HT1080 (cell line): ENCODE measurements around the gene PSMG3. TPM values are rescaled to one million over a fixed set of nuclear protein-coding genes. Genes with fewer than 3 reads are reported as not detected.

ENCODE experiments used
- DNase-seq: peaks from one replicate; pipeline ENCODE4 v3.0.0-alpha.2; 2015; ENCODE audit warnings: low read depth
- total RNA-seq: library from RNA; depleted of rRNA; stranded (reverse); fragments of >200 nt; shearing (Covaris generic); gene quantifications from 2 replicates; pipeline ENCODE4 v1.2.3, GENCODE V29; 2014

The PSMG3 gene
- total RNA-seq, 1 experiment from 2014 or later = 72.1 TPM

DNA sequence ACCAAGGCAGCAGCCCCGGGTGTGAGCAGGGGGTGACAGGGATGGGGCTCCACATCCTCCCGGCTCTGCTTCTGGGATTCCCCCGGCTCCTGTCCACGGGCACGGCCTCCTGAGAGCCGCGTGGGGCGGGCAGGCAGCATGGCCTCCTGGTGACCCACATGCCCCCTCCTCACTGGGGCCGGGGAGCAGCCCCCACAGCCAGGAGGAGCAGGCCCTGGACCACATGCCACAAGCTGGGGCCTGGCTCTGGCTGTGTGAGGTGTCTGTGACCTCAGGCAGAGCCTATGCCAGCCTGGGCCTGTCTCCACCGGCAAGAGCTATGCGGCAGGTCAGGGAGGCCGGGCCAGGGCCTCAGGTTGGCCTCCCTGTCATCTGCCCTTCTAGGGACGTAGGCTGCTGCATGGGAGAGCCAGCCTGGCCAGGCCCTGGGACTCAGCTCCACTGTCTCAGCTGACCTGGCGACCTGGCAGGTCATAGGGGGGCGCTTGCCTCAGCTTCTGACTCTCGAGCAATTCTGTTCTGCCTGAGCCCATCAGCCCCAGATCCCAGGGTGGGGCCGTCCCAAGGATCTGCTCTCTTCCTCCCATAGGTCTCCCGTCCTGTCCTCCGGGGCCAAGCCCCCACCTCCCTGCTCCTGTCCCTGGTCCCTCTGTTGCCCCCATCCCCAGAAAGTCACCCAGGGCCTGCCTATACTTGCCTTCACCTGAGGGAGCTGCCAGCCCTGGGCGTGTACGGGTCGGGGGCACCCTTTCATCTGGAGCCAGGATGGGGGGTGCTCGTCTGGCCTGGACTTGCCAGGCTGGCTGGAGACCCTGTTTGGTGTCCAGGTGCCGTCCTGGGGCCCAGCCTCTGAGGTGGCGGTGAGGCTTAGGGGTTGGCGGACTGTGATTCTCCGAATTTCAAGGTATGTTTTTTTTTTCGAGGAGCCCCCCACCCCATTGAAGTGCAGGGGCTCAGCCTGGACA is 9.9 kb downstream of the PSMG3 start:
- no peak for DNase-seq

DNA sequence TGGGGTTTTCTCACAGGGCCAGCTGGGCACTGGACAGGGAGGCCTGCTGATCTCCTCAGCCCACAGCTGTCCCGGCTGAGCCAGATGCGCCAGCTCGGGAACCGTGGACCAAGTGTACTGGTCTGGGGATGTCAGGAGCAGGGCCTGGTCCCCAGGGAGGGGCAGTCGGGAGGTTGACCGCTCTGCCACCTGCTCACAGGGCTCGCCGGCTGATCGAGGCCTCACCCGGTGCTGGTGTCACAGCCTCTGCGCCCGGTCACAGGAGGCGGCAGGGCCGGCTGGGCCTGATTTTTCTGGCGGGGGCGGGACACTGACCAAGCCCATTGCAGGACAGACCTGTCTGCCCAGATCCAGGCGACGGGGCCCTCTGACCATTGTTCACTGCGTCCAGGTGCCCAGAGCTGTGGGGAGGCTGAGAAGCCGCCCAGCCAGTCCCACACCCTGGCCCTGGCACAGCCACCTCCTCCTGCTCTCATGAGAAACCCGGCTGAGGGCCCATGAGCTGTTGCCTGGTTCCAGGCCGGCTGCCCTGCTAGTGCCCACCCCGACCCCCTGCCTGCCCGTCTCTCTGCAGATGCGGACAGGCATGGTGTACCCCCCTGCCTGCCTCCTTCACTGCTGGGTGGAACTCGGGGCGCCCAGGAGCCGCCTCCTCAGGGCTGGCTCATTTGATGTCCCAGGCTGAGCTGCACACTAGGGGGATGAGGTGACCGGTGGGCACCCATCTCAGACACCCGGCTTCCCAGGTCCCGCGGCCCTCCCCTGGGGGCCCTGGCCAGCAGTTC is 10.8 kb downstream of the PSMG3 start:
- DNase-seq = no peak

DNA sequence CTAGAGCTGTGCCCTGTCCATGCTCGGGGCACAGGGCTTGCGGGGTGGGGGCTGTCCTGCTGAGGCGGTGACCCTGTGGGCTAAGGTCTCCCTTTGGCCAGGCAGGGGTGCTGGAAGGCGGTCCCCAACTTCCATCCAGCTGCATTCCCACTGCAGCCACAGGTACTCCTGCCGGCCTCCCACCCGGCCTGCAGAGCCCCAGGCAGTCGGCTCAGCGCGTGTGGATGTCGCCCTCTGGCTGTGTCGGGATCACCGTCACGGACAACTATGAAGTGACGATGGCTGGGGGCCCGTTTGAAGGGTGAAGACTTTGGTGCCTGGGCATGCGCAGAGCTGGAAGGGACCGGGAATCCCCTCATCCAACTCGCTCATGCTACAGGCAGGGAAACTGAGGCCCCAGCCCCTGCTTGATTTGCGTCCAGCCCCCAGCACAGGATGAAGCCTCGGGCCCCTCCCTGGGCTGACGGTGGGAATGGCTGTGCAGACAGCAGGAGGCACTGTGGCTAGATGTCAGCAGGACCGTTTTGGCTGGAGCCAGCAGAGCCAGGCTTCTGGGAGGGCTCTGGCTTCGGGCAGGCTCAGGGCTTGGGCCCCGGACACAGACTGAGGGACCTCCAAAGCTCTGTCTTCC is 11.5 kb downstream of the PSMG3 start:
- DNase-seq = no peak

DNA sequence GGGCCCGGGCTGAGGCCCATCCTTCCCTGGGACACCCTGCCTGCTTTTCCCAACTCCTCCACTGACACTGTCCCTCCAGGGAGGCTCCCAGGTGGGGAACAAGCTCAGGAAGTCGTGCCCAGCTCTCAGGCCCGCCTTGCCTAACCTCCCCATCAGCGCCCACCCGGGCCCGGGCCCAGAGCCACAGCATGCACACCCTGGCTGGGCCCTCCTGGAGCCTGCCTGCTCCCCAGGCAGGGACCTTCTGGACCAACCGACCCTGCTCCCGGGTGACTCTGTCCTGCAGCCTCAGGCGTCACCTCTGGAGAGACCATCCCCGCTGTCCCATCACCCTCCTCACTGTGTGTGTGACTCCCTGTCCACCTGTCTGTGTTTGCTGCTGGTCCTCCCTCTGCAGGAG is 12.1 kb downstream of the PSMG3 start:
- no peak for DNase-seq

DNA sequence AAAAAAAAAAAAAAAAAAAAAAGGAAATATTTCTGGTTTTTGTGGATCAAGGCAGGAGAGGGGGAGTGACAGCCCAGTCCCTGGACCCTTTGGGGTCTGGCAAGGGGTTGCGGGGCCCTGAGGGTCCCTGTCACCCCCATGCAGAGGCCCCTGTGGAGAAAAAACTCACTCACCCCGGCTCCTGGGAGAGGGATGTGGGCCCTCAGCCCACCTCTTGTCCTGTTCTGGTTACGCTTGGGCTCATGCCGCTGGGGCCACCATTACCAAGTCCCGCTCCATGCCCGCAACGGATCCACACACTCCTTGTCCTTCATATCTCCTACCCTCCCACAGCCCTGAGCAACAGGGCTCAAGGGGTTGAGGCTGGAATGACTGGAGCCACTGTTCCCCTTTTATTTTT is 12.8 kb downstream of the PSMG3 start:
- DNase-seq = no peak

DNA sequence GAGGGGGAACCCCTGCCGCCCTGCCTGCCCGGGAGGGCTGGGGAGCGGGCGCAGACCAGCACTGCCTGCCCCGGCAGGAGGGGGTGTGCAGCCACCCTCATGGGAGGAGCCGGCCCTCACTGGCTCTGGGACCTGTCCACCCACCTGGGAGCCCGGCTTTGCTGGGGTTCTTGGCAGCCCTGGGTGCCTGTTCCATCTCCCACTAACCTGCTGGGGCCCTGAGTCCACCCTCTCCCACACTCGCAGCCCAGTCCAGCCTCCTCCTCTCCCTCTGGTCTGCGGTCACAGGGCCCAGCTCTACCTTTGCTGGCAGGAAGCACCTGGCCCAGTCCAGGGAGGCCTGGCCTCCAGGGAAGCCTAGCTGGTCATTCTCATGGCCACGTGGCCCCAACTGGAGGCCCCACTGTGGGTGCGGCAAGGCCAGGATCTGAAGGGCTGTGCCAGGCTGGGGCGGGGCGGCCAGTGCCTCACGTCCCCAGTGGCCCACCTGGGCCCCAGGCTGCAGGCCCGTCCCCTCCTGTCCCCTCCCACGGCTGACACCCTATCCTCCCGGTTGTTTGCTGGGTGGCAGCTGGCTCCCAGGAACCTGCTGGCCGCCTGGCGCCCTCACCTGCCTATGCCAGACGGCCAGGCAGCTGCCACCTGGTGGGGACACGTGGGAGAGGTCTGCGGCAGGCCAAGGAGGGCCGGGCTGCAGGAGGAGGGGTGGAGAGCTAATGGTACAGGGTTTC is 13.9 kb downstream of the PSMG3 start, which contains the start of gene TMEM184A:
Gene TMEM184A, minus strand, starts transcription at position 393 of the 731 bp plus-strand sequence. CDS start 721 bp downstream, outside the sequence.
- DNase-seq = no peak

DNA sequence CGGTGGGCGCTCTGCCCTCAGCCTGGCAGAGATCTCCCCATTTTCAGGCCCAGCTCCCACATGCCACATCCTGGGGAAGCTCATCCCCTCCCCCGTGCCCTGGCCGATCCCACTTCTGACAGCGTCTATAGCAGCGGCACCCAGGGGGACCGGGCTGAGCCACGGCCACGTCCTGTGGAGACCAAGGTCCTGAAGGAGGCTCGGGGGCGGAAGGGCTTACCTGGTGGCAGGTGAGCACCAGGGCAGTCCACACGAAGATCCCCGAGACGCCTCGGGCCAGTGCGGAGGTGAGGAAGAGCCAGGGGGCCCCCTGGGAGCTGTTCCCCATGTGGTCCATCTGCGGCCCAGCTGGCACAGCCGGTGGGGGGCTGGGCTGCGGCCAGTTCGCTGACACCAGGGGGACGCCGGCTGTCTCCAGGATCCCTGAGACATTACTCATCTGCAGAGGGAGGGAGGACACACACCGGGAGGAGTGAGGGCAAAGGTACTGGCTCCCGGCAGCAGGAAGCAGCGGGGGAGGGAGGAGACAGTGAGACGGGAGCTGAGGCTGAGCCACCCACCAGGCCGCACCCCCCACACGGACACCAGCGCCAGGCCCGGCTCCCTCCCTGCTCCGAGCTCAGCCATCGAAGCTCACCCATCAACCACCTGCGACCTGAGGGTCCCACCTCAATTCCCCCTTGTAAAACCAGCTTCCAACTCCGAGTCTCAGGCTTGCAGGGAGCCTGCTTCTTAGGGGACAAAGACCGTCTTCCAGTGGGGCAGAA is 14.6 kb downstream of the PSMG3 start:
- DNase-seq = peak; percentile 91

DNA sequence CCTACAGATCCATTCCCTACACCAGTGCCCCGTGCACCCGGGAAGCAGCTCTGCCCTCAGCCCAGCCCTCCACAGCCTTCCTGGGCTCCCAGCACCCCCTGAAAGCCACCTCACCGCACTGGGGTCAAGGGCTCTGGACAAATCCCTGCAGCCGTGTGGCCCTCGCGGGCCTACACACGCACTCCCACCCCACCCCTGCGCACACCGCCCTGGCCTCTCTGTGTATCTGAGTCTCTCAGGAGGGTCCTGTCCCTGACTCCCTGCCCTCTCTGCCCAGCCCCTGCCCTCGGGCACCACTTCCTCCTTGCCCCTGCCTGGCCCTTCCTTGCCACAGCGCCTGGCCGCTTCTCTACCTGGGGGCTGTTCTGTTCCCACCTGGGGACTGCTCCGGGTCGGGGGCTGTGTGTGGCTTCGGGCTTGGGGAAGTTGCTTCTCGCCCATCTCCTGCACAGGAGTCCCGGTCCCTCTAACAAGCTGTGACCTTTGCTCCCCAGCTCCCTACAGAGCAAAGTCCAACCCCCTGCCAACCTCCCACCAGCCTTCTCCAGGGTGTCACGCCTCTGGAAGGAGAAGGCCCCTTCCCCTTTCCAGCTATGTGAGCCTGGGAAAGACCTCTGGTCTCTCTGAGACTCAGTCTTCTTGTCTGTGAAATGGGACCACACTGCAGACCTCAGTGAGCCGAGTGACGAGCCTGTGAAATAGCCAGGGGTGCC is 15.3 kb downstream of the PSMG3 start:
- DNase-seq = no peak

DNA sequence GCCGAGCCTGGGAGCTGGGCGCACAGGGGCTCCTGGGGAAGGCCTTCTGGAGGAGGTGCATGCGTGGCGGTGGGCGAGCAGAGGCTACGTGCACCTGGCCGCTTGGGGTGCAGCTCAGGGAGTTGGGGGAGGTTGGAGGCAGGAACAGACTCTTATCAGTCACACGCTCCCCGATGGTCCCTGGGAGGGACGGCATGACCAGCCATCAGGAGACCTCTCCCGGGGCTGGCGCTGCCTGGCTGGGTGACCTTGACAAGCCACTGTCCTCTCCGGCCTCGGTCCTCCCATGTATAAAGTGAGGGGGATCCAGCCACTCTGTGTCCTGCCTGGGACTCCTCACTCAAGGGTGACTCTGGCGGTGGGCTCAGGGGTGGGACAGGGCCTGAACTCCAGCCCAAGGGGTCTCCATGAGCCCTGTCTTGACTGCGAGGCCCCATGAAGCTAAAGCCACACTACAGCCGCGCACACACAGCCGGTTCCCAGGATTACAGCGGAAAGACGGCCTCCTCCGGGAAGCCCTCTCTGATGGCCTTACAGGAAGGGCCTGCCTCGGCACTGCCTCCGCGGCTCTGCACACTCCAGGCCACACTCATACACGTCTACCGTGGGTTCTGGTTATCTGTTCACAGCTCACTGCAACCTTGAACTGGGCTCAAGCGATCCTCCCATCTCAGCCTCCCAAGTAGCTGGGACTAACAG is 16.2 kb downstream of the PSMG3 start:
- DNase-seq = no peak

DNA sequence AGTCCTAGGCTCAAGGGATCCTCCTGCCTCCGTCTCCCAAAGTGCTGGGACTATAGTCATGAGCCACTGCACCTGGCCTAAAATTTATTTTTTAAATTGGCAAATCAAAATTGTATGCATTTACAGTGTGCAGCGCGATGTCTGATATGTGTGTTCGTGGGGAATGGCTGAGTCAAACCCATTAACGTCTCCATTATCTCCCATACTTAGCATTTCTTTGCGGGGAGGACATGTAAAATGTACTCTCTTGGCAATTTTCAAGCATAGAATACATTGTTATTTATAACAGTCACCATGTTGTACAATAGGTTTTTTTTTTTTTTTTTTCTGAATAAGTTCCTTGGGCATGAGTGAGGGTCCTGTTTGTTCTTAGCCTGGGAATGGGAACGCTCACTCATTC is 17.6 kb downstream of the PSMG3 start:
- no peak for DNase-seq

DNA sequence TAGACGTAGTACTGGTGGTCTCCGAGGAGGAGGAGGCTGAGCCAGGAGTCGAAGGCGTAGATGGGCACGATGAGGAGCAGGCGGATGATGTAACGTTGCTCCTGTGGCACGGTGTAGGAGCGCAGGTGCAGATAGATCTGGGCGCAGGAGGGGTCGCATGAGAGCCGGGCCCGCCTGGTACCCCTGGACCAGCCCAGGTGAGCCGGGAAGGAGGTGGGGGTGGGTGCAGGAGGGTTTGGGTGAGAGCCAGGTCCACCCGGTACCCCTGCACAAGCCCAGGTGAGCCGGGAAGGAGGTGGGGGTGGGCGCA is 19.0 kb downstream of the PSMG3 start:
- no peak for DNase-seq

DNA sequence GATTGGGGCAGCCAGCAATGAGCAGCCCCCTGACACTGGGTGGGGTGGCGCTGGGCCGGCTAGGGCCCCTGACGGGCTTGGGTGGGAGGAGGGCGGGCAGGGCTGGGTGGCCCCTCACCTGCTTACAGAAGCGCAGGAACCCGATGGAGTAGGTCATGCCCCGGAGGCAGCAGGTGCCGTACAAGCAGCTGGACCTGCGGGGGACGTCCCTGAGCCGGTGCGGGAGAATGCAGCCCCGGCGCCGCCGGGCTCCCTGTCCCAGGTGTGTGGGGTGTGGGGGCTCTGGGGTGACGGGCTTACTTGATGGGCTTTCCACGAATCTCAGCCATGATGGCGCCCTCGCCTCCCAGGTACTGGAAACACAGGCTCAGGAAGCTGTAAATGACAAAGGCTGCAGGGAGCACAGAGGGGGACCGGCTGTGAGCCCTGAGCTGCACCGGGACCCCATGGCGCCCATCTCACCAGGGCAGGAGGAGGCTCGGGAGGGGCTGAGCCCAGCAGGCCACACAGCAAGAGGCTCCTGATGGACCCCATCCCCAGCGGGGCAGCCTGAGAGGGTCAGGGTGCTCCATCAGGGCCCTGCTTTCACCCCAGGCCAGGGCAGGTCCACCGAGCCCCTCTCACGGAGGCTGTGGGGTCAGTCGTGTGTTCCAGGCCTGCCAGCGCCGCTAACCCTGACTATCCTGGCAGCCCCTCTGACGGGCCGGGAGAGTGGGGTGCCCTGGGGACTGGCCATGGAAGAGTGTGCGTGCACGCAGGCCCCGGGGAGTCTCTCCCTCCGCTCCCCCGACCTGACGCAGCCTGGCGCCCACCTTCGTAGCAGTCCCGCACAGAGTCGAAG is 19.6 kb downstream of the PSMG3 start:
- DNase-seq = no peak

DNA sequence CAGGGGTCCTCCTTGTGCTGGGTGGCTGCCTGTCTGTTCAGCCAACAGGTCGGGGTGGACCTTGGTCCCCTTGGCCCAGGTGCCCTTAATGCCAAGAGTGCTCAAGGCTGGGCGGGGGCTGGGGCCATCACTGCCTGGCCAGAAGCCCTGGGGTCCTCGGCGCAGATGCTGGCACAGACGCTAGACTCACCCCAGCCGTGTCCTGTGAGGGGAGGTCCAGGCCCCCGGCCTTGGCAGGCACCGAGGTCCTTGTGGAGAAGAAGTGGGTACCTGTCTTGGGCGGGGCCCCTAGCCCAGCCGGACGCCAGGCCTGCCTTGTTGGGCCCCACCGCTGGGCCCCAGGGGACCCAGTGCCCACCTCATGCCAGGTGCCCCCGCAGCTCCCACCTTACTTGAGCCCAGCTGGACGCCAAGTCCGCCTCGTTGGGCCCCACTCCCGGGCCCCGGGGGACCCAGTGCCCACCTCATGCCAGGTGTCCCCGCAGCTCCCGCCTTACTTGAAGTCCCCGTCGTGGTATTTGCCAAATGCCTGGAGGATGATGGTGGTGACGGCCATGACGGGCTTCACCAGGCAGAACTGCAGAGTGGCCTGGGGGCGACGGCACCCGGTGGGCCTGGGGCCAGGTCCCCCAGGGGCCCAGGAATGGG is 20.4 kb downstream of the PSMG3 start:
- DNase-seq = no peak

DNA sequence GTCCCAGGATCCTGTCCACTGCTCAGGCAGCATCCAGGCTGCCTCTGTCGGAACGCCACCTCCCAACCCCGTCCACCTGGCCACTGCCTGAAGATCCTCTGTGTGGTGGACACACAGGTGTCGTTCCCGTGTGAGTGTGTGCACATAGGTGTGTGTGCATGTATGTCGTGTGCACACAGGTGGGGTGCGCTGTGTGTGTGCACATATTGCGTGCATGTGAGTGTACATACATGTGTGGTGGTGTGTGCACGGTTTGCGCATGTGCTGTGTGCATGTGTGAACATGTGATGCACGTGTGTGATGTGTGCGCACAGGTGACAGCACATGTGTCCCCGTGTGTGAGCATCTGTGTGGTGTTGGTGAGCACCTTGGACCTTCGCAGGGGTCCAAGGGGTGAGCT is 20.9 kb downstream of the PSMG3 start:
- no peak for DNase-seq

DNA sequence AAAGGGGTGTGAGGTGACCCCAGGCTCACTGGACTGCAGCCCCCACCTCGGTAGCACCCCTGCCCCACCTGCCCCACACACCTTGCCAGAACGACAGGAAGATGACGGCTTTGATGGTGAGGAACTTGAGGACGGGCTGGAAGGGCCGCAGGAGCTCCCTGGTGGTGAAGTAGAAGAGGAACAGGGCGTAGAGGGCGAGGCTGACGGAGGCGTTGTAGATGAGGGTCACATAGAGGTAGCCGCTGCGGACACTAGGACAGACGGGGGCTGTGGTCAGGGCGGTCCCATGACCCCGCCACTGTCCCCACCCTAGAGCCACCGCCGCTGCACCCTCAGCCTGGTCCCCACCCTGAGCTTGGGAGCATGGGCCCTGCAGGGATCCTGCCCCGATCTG is 21.4 kb downstream of the PSMG3 start:
- DNase-seq = no peak

DNA sequence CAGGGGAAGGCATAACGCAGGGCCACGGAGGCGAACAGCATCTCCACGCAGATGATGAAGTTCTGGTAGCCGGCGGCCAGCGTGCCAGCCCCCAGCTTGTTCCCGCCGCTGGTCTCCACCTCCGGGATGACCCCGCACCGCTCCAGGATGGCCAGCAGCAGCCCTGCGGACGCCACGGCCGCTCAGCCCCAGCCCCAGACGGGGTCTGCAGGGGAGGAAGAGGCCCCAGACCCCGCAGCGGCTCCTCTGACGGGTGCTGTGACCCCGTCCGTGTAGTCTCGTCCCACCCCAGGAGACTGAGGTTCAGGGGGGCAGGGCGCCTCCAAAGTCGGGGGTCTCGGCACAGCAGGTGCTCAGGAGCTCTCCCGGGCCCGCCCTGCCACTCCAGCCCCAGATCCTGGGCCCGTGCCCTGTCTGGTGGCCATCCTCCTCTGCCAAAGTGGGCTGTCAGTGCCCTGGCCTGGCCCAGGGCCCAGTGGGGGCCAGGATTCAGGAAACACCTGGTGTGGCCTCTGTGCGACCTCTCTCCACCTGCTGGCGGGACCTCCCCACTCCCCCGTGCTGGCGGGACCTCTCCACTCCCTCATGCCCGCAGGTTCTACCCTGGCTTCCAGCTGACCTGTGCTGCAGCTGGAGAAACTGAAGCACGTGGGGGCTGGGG is 21.9 kb downstream of the PSMG3 start:
- DNase-seq = no peak
